Measurements from ENCODE around the gene EPG5.

- TF ChIP-seq, protein P1, sequence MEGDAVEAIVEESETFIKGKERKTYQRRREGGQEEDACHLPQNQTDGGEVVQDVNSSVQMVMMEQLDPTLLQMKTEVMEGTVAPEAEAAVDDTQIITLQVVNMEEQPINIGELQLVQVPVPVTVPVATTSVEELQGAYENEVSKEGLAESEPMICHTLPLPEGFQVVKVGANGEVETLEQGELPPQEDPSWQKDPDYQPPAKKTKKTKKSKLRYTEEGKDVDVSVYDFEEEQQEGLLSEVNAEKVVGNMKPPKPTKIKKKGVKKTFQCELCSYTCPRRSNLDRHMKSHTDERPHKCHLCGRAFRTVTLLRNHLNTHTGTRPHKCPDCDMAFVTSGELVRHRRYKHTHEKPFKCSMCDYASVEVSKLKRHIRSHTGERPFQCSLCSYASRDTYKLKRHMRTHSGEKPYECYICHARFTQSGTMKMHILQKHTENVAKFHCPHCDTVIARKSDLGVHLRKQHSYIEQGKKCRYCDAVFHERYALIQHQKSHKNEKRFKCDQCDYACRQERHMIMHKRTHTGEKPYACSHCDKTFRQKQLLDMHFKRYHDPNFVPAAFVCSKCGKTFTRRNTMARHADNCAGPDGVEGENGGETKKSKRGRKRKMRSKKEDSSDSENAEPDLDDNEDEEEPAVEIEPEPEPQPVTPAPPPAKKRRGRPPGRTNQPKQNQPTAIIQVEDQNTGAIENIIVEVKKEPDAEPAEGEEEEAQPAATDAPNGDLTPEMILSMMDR (IDR thresholded peaks at IDR 0.05), result no peak
- no peak for TF ChIP-seq POLR2A (IDR thresholded peaks at IDR 0.05)
Observed at GRCh38 chr18:45991788-45992187, 24.7 kb upstream of the EPG5 start.
